Measurements from ENCODE around the gene FLNC.

Gene FLNC

GRCh38 chr7:128899392-128899791 is 69.2 kb downstream of the FLNC start:
- DNase-seq = no peak

- DNase-seq = no peak
Measured at GRCh38 chr7:128900237-128900636, 70.0 kb downstream of the FLNC start.

GRCh38 chr7:128902761-128903585 is 72.8 kb downstream of the FLNC start:
- DNase-seq = peak; percentile 75 to 82 (median 81)

GRCh38 chr7:128903621-128904361 is 73.6 kb downstream of the FLNC start:
- DNase-seq = no peak

GRCh38 chr7:128904381-128905197 is 74.4 kb downstream of the FLNC start:
- DNase-seq = peak; percentile 75 to 87 (median 82)

GRCh38 chr7:128906001-128906765 is 76.0 kb downstream of the FLNC start:
- no peak for DNase-seq

GRCh38 chr7:128906766-128907559 is 76.8 kb downstream of the FLNC start:
- DNase-seq = no peak

Measured in suppressor macrophage treated with lipopolysaccharide for 1 hour (primary cell).